Measurements from ENCODE around the gene TMEM233. TPM values are rescaled to one million over a fixed set of nuclear protein-coding genes. Genes with fewer than 3 reads are reported as not detected.
A peak's percentile ranks its signal among the peaks of the same experiment; 100 is the strongest.

The TMEM233 gene
- polyA plus RNA-seq (2013) = not detected in 2 replicates

GRCh38 chr12:119593578-119594398 lies at the start of gene TMEM233:
Gene TMEM233 (plus strand): TSS chr12:119593774. CDS start chr12:119593849, 75 bp downstream.
- Histone ChIP-seq H3K23ac (ENCODE audit: low read length) (peak within 1 kb of the TSS; percentile 60), H3K9ac (ENCODE audit: low read length) (no peak within 1 kb of the TSS), H3K14ac (ENCODE audit: low read length) (no peak within 1 kb of the TSS), H3K4ac (ENCODE audit: low read depth, low read length) (no peak within 1 kb of the TSS), H2BK120ac (ENCODE audit: insufficient read depth, low read length, poor library complexity) (no peak within 1 kb of the TSS), H2AK5ac (ENCODE audit: low read length) (no peak within 1 kb of the TSS), H2AFZ (ENCODE audit: insufficient read depth, low read length, poor library complexity) (no peak within 1 kb of the TSS), H4K12ac (ENCODE audit: low read depth, low read length) (no peak within 1 kb of the TSS), H3K4me3 (ENCODE audit: low read depth, low read length) (no peak within 1 kb of the TSS), H3K18ac (ENCODE audit: low read length) (no peak within 1 kb of the TSS), H4K8ac (ENCODE audit: low read depth, low read length) (no peak within 1 kb of the TSS), H3K4me1 (ENCODE audit: control insufficient read depth in 1 of 2, insufficient read depth in 2 of 2, low read length in 2 of 2) (peaks cover 3 to 15% of the 10 kb centered on the region in 2 experiments), H2BK12ac (ENCODE audit: low read length) (no peak within 1 kb of the TSS), H3K36me3 (ENCODE audit: control insufficient read depth in 1 of 2, insufficient read depth in 2 of 2, low read length in 2 of 2) (no peaks in the 10 kb centered on the region), H3K79me1 (ENCODE audit: low read length) (no peaks in the 10 kb centered on the region), H4K91ac (ENCODE audit: low read depth, low read length) (no peak within 1 kb of the TSS), H3K27me3 (ENCODE audit: insufficient read depth, low read length) (peaks cover 30% of the 10 kb centered on the region), H3K27ac (ENCODE audit: low read depth, low read length) (no peak within 1 kb of the TSS), H3K9me3 (ENCODE audit: insufficient read depth, low read depth, low read length) (no peaks in the 10 kb centered on the region), H3K4me2 (ENCODE audit: low read length) (peak within 1 kb of the TSS; percentile 77), H2BK5ac (ENCODE audit: low read depth, low read length, poor library complexity) (no peak within 1 kb of the TSS), H3K79me2 (ENCODE audit: control insufficient read depth, insufficient read depth, low read length, poor library complexity) (no peaks in the 10 kb centered on the region)
- WGBS (ENCODE audit: extremely low coverage, insufficient coverage, insufficient read length) = no CpG with 5 or more reads among the region's 48 CpGs
- DNase-seq = no peak

DNA sequence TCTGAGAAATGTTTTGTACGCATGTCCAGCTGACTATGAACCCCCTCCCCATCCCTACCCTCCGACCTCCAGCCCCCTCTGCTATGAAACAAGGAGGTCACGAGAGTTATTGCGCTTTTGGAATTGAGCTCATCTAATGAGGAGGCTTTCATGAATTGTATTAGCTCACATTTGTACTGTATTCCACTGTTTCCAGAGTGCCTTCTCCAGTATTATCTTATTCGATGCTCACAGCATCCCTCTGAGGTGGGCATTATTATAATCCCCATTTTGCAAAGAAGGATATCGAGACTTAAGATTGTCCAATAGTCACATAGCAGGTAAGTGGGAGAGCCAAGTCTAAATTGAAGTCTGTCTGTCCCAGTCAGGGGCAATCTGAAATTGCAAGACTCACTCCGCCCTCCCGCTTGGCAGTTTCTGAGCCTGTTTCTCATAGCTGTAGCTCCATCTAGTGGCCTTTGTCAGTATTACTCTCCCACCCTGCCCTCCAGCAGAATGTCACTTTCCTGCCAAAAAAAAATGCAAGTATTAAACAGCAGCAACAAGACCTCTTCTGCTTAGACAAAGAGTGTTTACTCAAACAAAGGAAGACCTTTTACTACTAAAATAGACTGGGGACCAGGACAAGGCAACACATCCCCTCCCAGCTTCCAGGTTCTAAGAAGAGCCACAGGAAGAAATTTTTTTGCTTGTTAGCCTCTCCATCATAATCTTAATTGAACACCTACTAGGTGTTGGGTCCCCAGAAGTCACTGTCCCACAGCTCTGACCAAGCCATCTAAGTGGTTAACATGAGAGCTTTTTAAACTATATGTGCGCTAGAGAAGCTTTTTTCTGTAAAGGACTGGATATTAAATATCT lies 48.6 kb upstream of the TMEM233 start:
- Histone ChIP-seq H3K27me3 (ENCODE audit: insufficient read depth, low read length) (no peaks in the 10 kb centered on the region), H3K27ac (ENCODE audit: low read depth, low read length) (no peak overlapping the region), H3K9ac (ENCODE audit: low read length) (no peak overlapping the region), H4K12ac (ENCODE audit: low read depth, low read length) (no peak overlapping the region), H3K36me3 (ENCODE audit: control insufficient read depth in 1 of 2, insufficient read depth in 2 of 2, low read length in 2 of 2) (no peaks in the 10 kb centered on the region), H2AFZ (ENCODE audit: insufficient read depth, low read length, poor library complexity) (no peak overlapping the region), H4K91ac (ENCODE audit: low read depth, low read length) (no peak overlapping the region), H2AK5ac (ENCODE audit: low read length) (no peak overlapping the region), H4K8ac (ENCODE audit: low read depth, low read length) (no peak overlapping the region), H3K23ac (ENCODE audit: low read length) (no peak overlapping the region), H3K9me3 (ENCODE audit: insufficient read depth, low read depth, low read length) (no peaks in the 10 kb centered on the region), H3K79me1 (ENCODE audit: low read length) (no peaks in the 10 kb centered on the region), H2BK120ac (ENCODE audit: insufficient read depth, low read length, poor library complexity) (no peak overlapping the region), H3K4me2 (ENCODE audit: low read length) (no peak overlapping the region), H3K4ac (ENCODE audit: low read depth, low read length) (no peak overlapping the region), H3K79me2 (ENCODE audit: control insufficient read depth, insufficient read depth, low read length, poor library complexity) (no peaks in the 10 kb centered on the region), H3K18ac (ENCODE audit: low read length) (no peak overlapping the region), H3K4me1 (ENCODE audit: control insufficient read depth in 1 of 2, insufficient read depth in 2 of 2, low read length in 2 of 2) (no peaks in the 10 kb centered on the region), H3K4me3 (ENCODE audit: low read depth, low read length) (no peak overlapping the region), H2BK5ac (ENCODE audit: low read depth, low read length, poor library complexity) (no peak overlapping the region), H2BK12ac (ENCODE audit: low read length) (no peak overlapping the region), H3K14ac (ENCODE audit: low read length) (no peak overlapping the region)
- peak; percentile 62 to 80 for DNase-seq
- WGBS (ENCODE audit: extremely low coverage, insufficient coverage, insufficient read length) = no CpG with 5 or more reads among the region's 9 CpGs

DNA sequence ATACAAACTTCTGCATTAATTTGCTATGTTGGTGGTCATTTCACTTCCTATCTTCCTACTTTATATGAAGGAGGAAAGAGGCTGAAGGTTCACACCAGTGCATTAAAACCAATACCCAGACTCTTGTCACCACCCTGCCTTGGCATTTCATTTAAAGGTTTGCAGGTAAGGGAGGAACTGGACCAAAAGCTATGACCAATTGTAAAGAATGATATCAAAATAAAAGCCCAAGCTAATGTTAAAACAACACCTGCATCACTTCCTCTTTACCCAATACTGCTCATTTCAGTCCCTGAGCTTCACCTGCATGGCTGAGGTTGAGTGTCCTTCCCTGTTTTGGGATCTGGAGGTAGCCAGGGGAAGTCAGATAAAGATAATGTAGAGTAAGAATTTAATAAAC lies 47.2 kb upstream of the TMEM233 start:
- Histone ChIP-seq H3K23ac (ENCODE audit: low read length) (no peak overlapping the region), H3K9ac (ENCODE audit: low read length) (no peak overlapping the region), H3K14ac (ENCODE audit: low read length) (no peak overlapping the region), H3K27me3 (ENCODE audit: insufficient read depth, low read length) (no peaks in the 10 kb centered on the region), H3K4ac (ENCODE audit: low read depth, low read length) (no peak overlapping the region), H4K91ac (ENCODE audit: low read depth, low read length) (no peak overlapping the region), H4K8ac (ENCODE audit: low read depth, low read length) (no peak overlapping the region), H2BK120ac (ENCODE audit: insufficient read depth, low read length, poor library complexity) (no peak overlapping the region), H4K12ac (ENCODE audit: low read depth, low read length) (no peak overlapping the region), H3K36me3 (ENCODE audit: control insufficient read depth in 1 of 2, insufficient read depth in 2 of 2, low read length in 2 of 2) (no peaks in the 10 kb centered on the region), H3K79me2 (ENCODE audit: control insufficient read depth, insufficient read depth, low read length, poor library complexity) (no peaks in the 10 kb centered on the region), H2AK5ac (ENCODE audit: low read length) (no peak overlapping the region), H3K4me1 (ENCODE audit: control insufficient read depth in 1 of 2, insufficient read depth in 2 of 2, low read length in 2 of 2) (no peaks in the 10 kb centered on the region), H2BK12ac (ENCODE audit: low read length) (no peak overlapping the region), H3K4me2 (ENCODE audit: low read length) (no peak overlapping the region), H2AFZ (ENCODE audit: insufficient read depth, low read length, poor library complexity) (no peak overlapping the region), H3K9me3 (ENCODE audit: insufficient read depth, low read depth, low read length) (no peaks in the 10 kb centered on the region), H3K18ac (ENCODE audit: low read length) (no peak overlapping the region), H3K79me1 (ENCODE audit: low read length) (no peaks in the 10 kb centered on the region), H3K27ac (ENCODE audit: low read depth, low read length) (no peak overlapping the region), H2BK5ac (ENCODE audit: low read depth, low read length, poor library complexity) (no peak overlapping the region), H3K4me3 (ENCODE audit: low read depth, low read length) (no peak overlapping the region)
- no peak for DNase-seq

- H3K79me2 ChIP-seq (ENCODE audit: control insufficient read depth, insufficient read depth, low read length, poor library complexity) = no peaks in the 10 kb centered on the region
- no CpG with 5 or more reads among the region's 1 CpG for WGBS (ENCODE audit: extremely low coverage, insufficient coverage, insufficient read length)
- no peaks in the 10 kb centered on the region for H3K4me1 ChIP-seq (ENCODE audit: control insufficient read depth in 1 of 2, insufficient read depth in 2 of 2, low read length in 2 of 2)
- no peaks in the 10 kb centered on the region for H3K9me3 ChIP-seq (ENCODE audit: insufficient read depth, low read depth, low read length)
- H3K79me1 ChIP-seq (ENCODE audit: low read length) = no peaks in the 10 kb centered on the region
- no peak overlapping the region for H2AK5ac ChIP-seq (ENCODE audit: low read length)
- no peak overlapping the region for H4K91ac ChIP-seq (ENCODE audit: low read depth, low read length)
- no peak overlapping the region for H3K14ac ChIP-seq (ENCODE audit: low read length)
- no peak overlapping the region for H2BK5ac ChIP-seq (ENCODE audit: low read depth, low read length, poor library complexity)
- no peak overlapping the region for H3K4me2 ChIP-seq (ENCODE audit: low read length)
- H3K18ac ChIP-seq (ENCODE audit: low read length) = no peak overlapping the region
- H4K12ac ChIP-seq (ENCODE audit: low read depth, low read length) = no peak overlapping the region
- no peak overlapping the region for H3K4me3 ChIP-seq (ENCODE audit: low read depth, low read length)
- H3K4ac ChIP-seq (ENCODE audit: low read depth, low read length) = no peak overlapping the region
- no peak overlapping the region for H3K9ac ChIP-seq (ENCODE audit: low read length)
- H3K23ac ChIP-seq (ENCODE audit: low read length) = no peak overlapping the region
- no peaks in the 10 kb centered on the region for H3K27me3 ChIP-seq (ENCODE audit: insufficient read depth, low read length)
- DNase-seq = no peak
- H2BK120ac ChIP-seq (ENCODE audit: insufficient read depth, low read length, poor library complexity) = no peak overlapping the region
- H3K36me3 ChIP-seq (ENCODE audit: control insufficient read depth in 1 of 2, insufficient read depth in 2 of 2, low read length in 2 of 2) = no peaks in the 10 kb centered on the region
- no peak overlapping the region for H3K27ac ChIP-seq (ENCODE audit: low read depth, low read length)
- no peak overlapping the region for H2AFZ ChIP-seq (ENCODE audit: insufficient read depth, low read length, poor library complexity)
- H2BK12ac ChIP-seq (ENCODE audit: low read length) = no peak overlapping the region
- H4K8ac ChIP-seq (ENCODE audit: low read depth, low read length) = no peak overlapping the region
These were observed 46.6 kb upstream of the TMEM233 start for GRCh38 chr12:119547001-119547400.
